GM19193 (cell line): Measurements from ENCODE around the gene SIRPB2.

Experiments used
- POLR2A ChIP-seq: IDR thresholded peaks from 4 replicates; pipeline ENCODE4 v1.6.1; 2011; ENCODE audit not compliant: insufficient read depth, insufficient read length; ENCODE audit errors: extremely low read depth

The SIRPB2 gene

DNA sequence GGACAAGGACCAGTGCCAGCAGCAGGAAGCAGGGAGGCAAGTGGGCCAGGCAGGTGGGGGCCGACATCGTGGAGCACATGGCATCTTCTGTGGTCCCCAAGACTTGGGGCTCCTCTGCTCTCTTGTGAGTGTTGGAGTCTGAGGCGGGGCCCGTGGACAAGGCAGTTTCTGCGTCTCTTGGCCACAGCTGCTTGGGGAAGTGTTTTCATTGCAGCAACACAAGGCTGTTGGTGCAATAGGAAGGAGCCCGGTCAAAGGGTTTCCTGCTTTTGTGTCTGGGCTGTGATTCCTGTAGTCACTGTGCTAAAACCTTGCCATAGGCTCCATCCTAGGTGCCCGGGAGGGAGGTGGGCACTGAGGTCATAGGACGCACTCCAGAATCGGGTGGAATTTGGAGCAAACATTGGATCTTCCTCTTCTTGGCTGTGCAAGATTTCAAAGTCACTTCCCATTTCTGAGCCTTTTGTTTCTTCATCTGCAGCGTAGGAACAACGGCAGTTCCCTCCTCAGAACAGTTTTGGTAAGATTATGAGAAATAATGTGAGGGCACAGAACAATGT lies at the start of gene SIRPB2:
Gene SIRPB2, minus strand, starts transcription at position 140 of the 560 bp plus-strand sequence. Its CDS starts 61 bp downstream, at position 79.
- TF ChIP-seq POLR2A: no peak

DNA sequence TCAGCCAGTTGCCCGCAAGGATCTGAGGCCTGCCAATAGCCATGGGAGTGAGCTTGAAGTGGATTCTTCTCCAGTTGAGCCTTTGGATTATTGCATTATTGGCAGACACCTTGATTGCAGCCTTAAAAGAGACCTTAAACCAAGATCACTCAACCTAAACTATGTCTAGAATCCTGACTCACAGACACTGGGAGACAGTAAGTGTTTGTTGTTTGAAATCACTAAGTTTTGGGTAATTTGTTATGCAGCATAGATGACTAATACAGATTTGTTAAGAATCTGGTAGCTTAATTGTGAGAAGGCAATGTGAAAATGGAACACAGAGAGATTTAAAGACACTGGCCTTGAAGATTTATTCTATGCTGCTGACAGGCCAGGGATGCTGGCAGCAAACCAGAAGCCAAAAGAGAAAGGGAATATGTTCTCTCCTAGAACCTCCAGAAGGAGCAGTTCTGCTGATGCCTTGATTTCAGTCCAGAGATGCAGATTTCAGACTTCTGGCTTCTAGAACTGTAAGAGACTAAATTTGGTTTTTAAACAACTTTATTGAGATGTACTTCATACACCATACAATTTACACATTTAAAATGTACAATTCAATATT lies 48.7 kb upstream of the SIRPB2 start:
- TF ChIP-seq POLR2A: no peak

DNA sequence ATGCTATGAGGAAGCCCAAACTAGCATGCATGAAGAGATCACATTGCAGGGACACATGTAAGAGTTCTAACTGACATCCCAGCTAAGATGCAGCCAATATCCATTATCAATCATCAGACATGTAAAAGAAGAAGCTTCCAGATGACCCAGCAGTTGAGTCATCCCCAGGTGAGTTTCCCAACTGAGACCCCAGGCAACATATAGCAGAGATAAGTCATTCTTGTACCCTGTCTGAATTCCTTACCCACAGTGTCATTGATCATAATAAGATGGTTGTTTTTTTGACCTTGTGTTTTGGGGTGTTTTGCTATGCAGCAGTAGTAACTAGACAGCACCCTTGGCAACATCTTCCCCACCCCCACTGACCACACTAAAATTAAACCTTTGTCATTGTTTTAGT lies 47.4 kb upstream of the SIRPB2 start:
- TF ChIP-seq POLR2A: no peak

DNA sequence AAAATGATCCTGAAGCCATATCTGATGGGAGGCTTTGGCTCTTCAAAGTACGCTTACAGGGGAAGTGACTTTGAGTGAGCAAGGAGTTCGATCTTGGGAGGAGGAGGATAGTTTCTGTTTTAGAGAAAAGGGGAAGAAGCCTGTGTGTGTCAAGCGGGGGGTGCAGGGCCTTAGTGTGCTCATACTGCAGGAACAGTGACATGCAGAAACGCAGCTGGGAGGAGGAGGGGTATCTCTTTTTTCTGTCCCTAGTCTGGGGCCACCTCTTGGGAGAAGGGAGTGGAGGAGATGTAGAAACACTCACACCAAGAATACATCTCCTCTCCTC lies 46.5 kb upstream of the SIRPB2 start:
- no peak for TF ChIP-seq POLR2A

DNA sequence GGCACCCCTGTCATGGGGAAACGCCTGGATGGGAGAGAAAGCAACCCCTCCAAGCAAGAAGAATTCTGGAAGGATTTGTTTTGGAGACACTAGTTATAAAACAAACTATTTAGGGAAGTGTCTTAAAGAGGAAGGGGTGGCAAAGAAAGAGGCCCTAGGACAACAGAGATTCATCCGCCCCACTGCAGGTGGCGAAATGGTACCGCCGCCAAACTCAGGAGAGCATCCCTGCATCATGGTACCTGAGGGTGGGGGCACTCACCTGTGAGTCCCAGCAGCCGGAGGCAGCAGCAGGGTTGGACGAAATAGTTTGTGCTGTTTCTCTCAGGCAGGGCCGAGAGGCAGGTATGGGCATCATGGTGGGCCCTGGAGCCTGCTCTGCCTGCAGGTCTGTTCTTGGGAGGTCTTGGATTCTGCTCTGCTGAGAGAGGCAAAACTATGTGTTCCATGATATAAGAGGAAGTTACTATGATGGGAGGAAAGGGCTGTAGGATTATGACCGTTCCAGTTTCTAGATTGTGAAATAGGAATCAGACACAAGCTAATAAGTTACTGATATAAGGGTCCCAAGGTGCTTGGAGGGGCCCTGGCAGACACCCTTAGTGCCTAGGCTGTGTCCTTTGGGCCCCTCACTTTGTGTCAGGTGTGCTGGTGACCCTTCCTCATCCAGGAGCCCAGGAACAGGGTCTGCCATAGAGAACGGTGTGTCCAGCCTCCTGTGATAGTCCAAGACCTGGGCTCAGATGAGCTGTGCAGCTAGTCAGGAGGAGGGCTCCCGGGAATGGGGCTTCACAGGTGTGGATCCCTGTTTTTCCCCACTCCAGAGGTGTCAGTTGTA lies 45.9 kb upstream of the SIRPB2 start:
- no peak for TF ChIP-seq POLR2A

DNA sequence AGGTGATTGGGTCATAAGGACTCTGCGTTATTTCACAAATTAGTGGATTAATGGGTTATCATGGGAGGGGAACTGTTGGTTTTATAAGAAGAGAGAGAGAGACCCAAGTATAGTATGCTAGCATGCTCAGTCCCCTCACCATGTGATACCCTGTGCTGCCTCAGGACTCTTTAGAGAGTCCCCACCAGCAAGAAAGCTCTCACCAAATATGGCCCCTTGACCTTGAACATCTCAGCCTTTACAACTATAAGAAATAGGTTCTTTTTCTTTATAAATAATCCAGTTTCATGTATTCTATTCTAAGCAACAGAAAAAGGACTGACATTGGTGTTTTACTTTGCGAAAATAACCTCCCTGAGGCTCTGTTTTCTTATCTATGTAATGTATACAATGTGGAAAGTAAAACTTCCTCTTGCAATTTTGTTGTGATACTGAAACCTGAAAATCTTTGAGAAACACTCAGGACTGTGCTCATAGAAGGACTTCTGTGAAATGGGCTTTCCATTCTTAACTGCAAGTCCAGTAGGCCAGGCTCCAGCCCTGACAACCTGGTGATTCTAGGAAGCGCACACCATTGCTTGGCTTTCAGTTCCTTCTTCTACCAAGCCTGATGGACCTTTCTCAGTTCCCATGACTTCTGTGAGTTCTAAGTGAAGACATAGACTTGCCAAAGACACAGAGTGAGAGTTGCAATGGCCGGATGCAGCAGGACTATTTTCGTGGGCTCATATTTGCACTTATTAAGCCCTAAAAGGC lies 44.4 kb upstream of the SIRPB2 start:
- no peak for TF ChIP-seq POLR2A

DNA sequence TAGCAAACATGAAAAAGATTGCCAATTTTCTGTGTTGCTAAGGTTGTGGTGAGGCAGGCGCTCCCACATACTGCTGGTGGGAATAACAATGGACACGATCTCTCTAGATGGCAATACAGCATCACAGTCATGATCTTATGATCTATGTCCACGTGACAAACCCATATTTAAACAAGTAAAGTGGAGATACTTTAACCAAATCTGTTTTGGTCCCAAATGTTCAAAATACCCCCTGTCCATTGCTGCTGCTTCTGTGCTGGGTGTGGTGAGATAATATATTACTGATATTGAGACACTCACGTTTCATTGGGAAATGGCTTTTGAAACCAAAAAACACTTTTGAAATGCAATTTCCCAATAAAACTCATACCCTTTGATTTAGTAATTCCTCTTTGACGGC lies 43.3 kb upstream of the SIRPB2 start:
- TF ChIP-seq POLR2A: no peak

DNA sequence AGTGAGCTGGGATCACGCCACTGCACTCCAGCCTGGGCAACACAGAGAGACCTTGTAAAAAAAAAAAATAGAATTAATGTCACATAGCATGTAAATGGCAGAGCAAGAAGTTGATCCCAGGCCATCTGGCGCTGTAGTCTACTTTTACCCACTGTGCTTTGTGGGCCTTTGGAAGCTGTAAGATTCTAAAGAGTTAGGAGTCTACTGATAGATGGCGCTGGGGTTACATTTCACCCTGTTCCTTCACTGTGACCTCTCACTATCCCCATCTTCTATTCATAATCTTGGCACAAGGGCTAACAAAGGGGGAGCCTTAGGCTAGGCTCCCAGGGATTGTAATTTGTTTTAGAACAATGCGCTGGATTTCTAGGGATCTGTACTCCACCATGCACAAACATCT lies 41.8 kb upstream of the SIRPB2 start:
- TF ChIP-seq POLR2A: no peak

DNA sequence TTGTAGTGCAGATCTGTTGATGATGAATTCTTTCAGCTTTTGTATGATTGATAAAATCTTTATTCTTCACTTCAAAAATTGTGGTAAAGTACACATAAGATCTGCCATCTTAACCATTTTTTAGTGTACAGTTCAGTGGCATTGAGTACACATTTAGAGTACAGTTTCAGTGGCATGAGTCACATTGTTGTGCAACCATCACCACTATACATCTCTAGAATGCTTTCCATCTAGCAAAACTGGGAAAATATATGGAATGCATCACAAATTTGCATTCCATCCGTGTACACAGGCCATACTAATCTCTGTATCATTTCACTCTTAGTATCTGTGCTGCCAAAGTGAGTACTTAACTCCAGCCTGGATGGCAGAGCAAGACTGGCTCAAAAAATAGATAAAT lies 37.6 kb upstream of the SIRPB2 start:
- no peak for TF ChIP-seq POLR2A

DNA sequence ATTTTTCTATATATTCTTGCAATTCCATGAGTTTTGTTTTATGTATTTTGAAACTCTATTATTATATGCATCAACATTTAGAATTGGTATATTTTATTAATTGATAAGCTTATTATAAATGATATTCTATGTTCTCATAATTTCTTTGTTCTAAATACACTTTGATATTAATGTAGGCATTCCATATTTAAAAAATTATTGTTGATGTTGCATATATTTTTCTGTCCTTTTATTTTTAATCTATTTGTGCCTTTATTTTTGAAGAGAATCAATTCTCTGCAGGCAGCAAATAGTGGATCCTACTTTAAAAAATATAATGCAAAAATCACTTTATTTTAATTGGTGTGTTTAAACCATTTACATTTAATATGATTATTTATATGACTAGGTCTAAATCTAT lies 36.7 kb upstream of the SIRPB2 start:
- TF ChIP-seq POLR2A: no peak

DNA sequence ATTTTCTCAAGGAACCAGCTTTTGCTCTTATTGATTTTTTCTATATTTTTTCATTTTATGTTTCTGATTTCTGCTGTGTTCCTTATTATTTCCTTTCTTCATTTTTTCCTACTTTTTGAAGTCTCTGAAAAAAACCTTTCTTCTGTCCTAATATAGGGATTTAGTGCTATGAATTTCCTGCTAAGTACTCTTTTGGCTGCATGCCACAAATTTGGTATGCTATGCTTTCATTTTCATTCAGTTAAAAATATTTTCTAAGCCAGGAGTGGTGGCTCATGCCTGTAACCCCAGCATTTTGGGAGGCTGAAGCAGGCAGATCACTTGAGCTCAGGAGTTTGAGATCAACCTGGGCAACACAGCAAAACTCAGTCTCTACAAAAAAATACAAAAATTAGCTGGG lies 35.7 kb upstream of the SIRPB2 start:
- TF ChIP-seq POLR2A: no peak

DNA sequence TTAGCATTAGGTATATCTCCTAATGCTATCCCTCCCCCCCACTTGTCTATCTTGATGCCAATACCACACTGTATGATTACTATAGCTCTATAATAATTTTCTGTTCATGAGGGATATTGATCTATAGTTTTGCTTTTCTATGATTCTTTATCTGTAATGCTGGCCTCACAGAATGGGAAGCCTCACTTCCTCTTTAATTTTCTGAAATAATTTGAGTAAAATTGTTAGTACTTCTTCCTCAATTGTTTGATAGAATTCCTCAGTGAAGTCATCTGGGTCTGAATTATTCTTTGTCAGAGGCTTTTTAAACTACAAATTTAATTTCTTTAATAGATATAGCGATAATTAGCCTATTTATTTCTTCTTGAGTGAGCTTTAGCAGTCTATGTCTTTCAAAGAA lies 35.1 kb upstream of the SIRPB2 start:
- TF ChIP-seq POLR2A: no peak

DNA sequence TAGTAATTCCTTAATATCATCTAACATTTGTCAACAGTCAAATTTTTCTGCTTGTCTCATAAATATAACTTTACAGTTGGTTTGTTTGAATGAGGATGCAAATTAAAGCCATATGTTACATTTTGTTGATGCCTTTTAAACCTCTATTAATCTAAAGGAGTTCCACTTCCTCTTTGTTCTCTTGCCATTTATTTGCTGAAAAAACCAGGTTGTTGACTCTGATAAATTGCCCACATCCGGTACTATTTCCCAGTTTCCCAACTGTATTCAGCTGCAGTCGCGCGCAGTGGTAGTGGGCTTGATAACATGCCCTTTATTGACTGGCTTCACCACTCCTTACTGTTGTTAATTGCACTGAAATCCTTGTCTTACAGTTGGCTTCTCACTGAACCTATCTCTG lies 32.8 kb upstream of the SIRPB2 start:
- TF ChIP-seq POLR2A: no peak

DNA sequence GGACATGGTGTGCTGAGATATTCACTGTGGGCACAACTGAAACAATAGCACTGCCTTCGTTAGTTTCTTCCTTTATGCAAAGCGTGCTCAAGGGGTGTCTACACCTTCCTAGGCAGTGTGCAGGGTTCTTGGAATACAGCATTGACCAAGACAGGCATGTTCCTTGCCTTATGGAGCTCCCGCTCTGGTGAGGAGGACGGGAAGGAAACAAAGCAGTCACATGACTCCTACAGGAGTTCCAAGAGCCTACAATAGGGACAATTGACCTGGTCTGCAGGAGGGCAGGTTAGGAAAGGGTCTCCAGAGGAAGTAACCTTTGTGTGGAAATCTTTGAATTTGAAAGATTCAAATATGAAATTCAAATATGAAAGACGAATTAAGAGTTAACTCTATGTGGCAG lies 25.8 kb upstream of the SIRPB2 start:
- no peak for TF ChIP-seq POLR2A

DNA sequence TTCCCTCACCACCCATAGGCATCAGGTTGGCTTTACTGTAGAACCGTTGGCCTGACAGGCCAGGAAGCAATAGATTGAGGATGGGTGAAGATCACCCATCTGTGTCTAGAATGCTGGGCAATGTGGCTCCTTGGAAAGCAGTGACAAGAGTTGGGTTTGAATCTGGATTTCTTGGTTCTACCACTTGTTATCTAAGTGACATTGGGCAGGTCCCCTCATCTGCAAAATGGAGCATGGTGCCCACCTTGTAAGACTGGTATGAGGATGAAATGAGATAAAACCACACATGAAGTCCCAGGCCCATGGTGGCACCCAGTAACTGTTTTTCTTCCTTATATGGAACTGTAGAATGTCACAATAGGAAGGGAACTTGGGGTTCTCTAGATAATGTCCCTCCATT lies 22.6 kb upstream of the SIRPB2 start:
- no peak for TF ChIP-seq POLR2A
